Mesodermal cell (in vitro differentiated cells): ENCODE measurements around the gene CERS6.

Experiments
- H3K27ac ChIP-seq: 2 replicates; pipeline ENCODE4 v1.7.0; 2013; ENCODE audit warnings: mild to moderate bottlenecking, low read depth, low read length, moderate library complexity; ENCODE audit not compliant: severe bottlenecking
- H3K36me3 ChIP-seq: 2 replicates; pipeline ENCODE4 v1.7.1; 2013; ENCODE audit warnings: mild to moderate bottlenecking, low read length, moderate library complexity; ENCODE audit not compliant: control insufficient read depth, insufficient read depth
- H3K4me1 ChIP-seq: one replicate; pipeline ENCODE4 v1.7.1; 2013; ENCODE audit warnings: mild to moderate bottlenecking, low read length; ENCODE audit not compliant: insufficient read depth, control insufficient read depth, poor library complexity, severe bottlenecking
- H3K4me3 ChIP-seq: 2 replicates; pipeline ENCODE4 v1.7.0; 2013; ENCODE audit warnings: low read length, control low read depth, mild to moderate bottlenecking; ENCODE audit not compliant: insufficient read depth, poor library complexity, severe bottlenecking; ENCODE audit errors: extremely low read depth
- H3K9me3 ChIP-seq: 2 replicates; pipeline ENCODE4 v1.7.1; 2013; ENCODE audit warnings: mild to moderate bottlenecking, low read length, moderate library complexity; ENCODE audit not compliant: control insufficient read depth
- WGBS, 2 experiments: methylation state at CpG; one replicate each; pipeline ENCODE4 v1.1.5; 2013; ENCODE audit warnings: missing lambda C conversion rate in 2 of 2; ENCODE audit not compliant: insufficient coverage in 2 of 2; 5-methylcytosine and 5-hydroxymethylcytosine counted together

CERS6 gene

GRCh38 chr2:168705534-168706470 is 249.7 kb downstream of the CERS6 start:
- WGBS, 2 experiments, result 33% methylated on average over 1 of the region's 2 CpGs; no CpG with 5 or more reads in 1 of the 2 experiments
- H3K36me3 ChIP-seq, result no peaks in the 10 kb centered on the region
- no peak overlapping the region for H3K4me3 ChIP-seq
- H3K9me3 ChIP-seq, result no peaks in the 10 kb centered on the region
- no peak overlapping the region for H3K27ac ChIP-seq
- H3K4me1 ChIP-seq, result peaks cover under 1% of the 10 kb centered on the region

- H3K27ac ChIP-seq, result no peak overlapping the region
- H3K9me3 ChIP-seq, result no peaks in the 10 kb centered on the region
- no peak overlapping the region for H3K4me3 ChIP-seq
- 100% methylated on average over 2 of the region's 2 CpGs; no CpG with 5 or more reads in 1 of the 2 experiments for WGBS, 2 experiments
- H3K4me1 ChIP-seq, result no peaks in the 10 kb centered on the region
- no peaks in the 10 kb centered on the region for H3K36me3 ChIP-seq
Measured at GRCh38 chr2:168706806-168707205, 250.7 kb downstream of the CERS6 start.

GRCh38 chr2:168708080-168708479 is 252.0 kb downstream of the CERS6 start:
- no CpG with 5 or more reads among the region's 1 CpG for WGBS, 2 experiments
- Histone ChIP-seq H3K4me1 (no peaks in the 10 kb centered on the region), H3K27ac (no peak overlapping the region), H3K4me3 (no peak overlapping the region), H3K9me3 (no peaks in the 10 kb centered on the region), H3K36me3 (no peaks in the 10 kb centered on the region)

- no CpG with 5 or more reads among the region's 4 CpGs for WGBS, 2 experiments
- Histone ChIP-seq H3K36me3 (no peaks in the 10 kb centered on the region), H3K9me3 (no peaks in the 10 kb centered on the region), H3K4me1 (no peaks in the 10 kb centered on the region), H3K4me3 (no peak overlapping the region), H3K27ac (no peak overlapping the region)
Measured at GRCh38 chr2:168710754-168711467, 254.8 kb downstream of the CERS6 start.

GRCh38 chr2:168712053-168712452 is 256.0 kb downstream of the CERS6 start:
- WGBS, 2 experiments, result 80% methylated on average over 1 of the region's 1 CpG; no CpG with 5 or more reads in 1 of the 2 experiments
- no peaks in the 10 kb centered on the region for H3K36me3 ChIP-seq

GRCh38 chr2:168713325-168713724 is 257.3 kb downstream of the CERS6 start:
- WGBS, 2 experiments, result no CpG with 5 or more reads among the region's 1 CpG
- Histone ChIP-seq H3K4me3 (no peak overlapping the region), H3K9me3 (no peaks in the 10 kb centered on the region), H3K4me1 (no peaks in the 10 kb centered on the region), H3K36me3 (peaks cover 3% of the 10 kb centered on the region), H3K27ac (no peak overlapping the region)

More at GRCh38 chr2:168712053-168712452, 256.0 kb downstream of the CERS6 start:
- Histone ChIP-seq H3K27ac (no peak overlapping the region), H3K4me3 (no peak overlapping the region), H3K9me3 (no peaks in the 10 kb centered on the region), H3K4me1 (no peaks in the 10 kb centered on the region)

GRCh38 chr2:168715849-168716248 is 259.8 kb downstream of the CERS6 start:
- no peaks in the 10 kb centered on the region for H3K9me3 ChIP-seq
- H3K36me3 ChIP-seq, result peaks cover 10% of the 10 kb centered on the region
- no peaks in the 10 kb centered on the region for H3K4me1 ChIP-seq
- no CpG with 5 or more reads among the region's 2 CpGs for whole genome bisulfite sequencing, 2 experiments
- no peak overlapping the region for H3K27ac ChIP-seq
- no peak overlapping the region for H3K4me3 ChIP-seq

GRCh38 chr2:168716839-168717238 is 260.8 kb downstream of the CERS6 start:
- no peak overlapping the region for H3K4me3 ChIP-seq
- no peaks in the 10 kb centered on the region for H3K9me3 ChIP-seq
- H3K27ac ChIP-seq, result no peak overlapping the region
- H3K4me1 ChIP-seq, result no peaks in the 10 kb centered on the region
- H3K36me3 ChIP-seq, result peaks cover 10% of the 10 kb centered on the region

- Histone ChIP-seq H3K36me3 (peaks cover 10% of the 10 kb centered on the region), H3K4me1 (peaks cover 7% of the 10 kb centered on the region), H3K27ac (no peak overlapping the region), H3K4me3 (no peak overlapping the region), H3K9me3 (no peaks in the 10 kb centered on the region)
- 100% methylated on average over 2 of the region's 3 CpGs; no CpG with 5 or more reads in 1 of the 2 experiments for WGBS, 2 experiments
Measured at GRCh38 chr2:168717790-168718502, 261.9 kb downstream of the CERS6 start.

GRCh38 chr2:168718622-168719021 is 262.6 kb downstream of the CERS6 start:
- H3K27ac ChIP-seq, result no peak overlapping the region
- 71 to 92% methylated on average over 1 of the region's 2 CpGs for WGBS, 2 experiments
- peaks cover 9% of the 10 kb centered on the region for H3K4me1 ChIP-seq
- H3K4me3 ChIP-seq, result no peak overlapping the region
- H3K9me3 ChIP-seq, result no peaks in the 10 kb centered on the region
- H3K36me3 ChIP-seq, result peaks cover 10% of the 10 kb centered on the region
